ENCODE results near the gene GPR15LG. TPM values are rescaled to one million over a fixed set of nuclear protein-coding genes. Genes with fewer than 3 reads are reported as not detected.

The GPR15LG gene
- total RNA-seq, 2 donors from 2014 or later = 515 to 560 TPM

- Histone ChIP-seq H3K4me1 (no peaks in the 10 kb centered on the region), H3K27ac (no peak overlapping the region), H3K9me3 (no peaks in the 10 kb centered on the region), H3K4me3 (no peak overlapping the region), H3K27me3 (no peaks in the 10 kb centered on the region), H3K9ac (ENCODE audit: low read depth in 2 of 2, low read length in 2 of 2) (no peak overlapping the region), H3K36me3 (no peaks in the 10 kb centered on the region)
- DNase-seq = no peak
- no peak for TF ChIP-seq CTCF (IDR thresholded peaks at IDR 0.05)
- intact Hi-C loops (cut with DNase I) = no loop called here
These were observed 17.0 kb downstream of the GPR15LG start for GRCh38 chr10:84190621-84191020.

GRCh38 chr10:84191106-84191505 is 17.5 kb downstream of the GPR15LG start:
- intact Hi-C loops (cut with DNase I) = no loop called here
- Histone ChIP-seq H3K9ac (ENCODE audit: low read depth in 2 of 2, low read length in 2 of 2) (no peak overlapping the region), H3K27me3 (no peaks in the 10 kb centered on the region), H3K4me1 (no peaks in the 10 kb centered on the region), H3K4me3 (no peak overlapping the region), H3K27ac (no peak overlapping the region), H3K36me3 (no peaks in the 10 kb centered on the region), H3K9me3 (no peaks in the 10 kb centered on the region)
- no peak for TF ChIP-seq CTCF (IDR thresholded peaks at IDR 0.05)
- no peak for DNase-seq

- no peak for TF ChIP-seq CTCF (IDR thresholded peaks at IDR 0.05)
- no peaks in the 10 kb centered on the region for H3K27me3 ChIP-seq
These were observed 19.7 kb downstream of the GPR15LG start for GRCh38 chr10:84193327-84193726.

GRCh38 chr10:84193846-84194423 is 20.3 kb downstream of the GPR15LG start:
- no peak overlapping the region for H3K27ac ChIP-seq
- intact Hi-C loops (cut with DNase I) = no loop called here
- no peak for DNase-seq
- no peaks in the 10 kb centered on the region for H3K9me3 ChIP-seq
- H3K36me3 ChIP-seq = no peaks in the 10 kb centered on the region
- peak overlapping the region; percentile 51 for H3K4me3 ChIP-seq
- H3K4me1 ChIP-seq = peaks cover 17% of the 10 kb centered on the region
- peak overlapping the region in 1 of 2 donors; percentile 44 for H3K9ac ChIP-seq (ENCODE audit: low read depth in 2 of 2, low read length in 2 of 2)
- TF ChIP-seq CTCF (IDR thresholded peaks at IDR 0.05) = no peak
- H3K27me3 ChIP-seq = no peaks in the 10 kb centered on the region

More at GRCh38 chr10:84193327-84193726, 19.7 kb downstream of the GPR15LG start:
- Histone ChIP-seq H3K4me1 (peaks cover 17% of the 10 kb centered on the region), H3K27ac (no peak overlapping the region), H3K36me3 (no peaks in the 10 kb centered on the region), H3K9me3 (no peaks in the 10 kb centered on the region), H3K9ac (ENCODE audit: low read depth in 2 of 2, low read length in 2 of 2) (peak overlapping the region in 1 of 2 donors; percentile 44), H3K4me3 (no peak overlapping the region)
- DNase-seq = no peak
- intact Hi-C loops (cut with DNase I) = no loop called here

- intact Hi-C loops (cut with DNase I) = no loop called here
- H3K4me1 ChIP-seq = peaks cover 17% of the 10 kb centered on the region
- no peaks in the 10 kb centered on the region for H3K9me3 ChIP-seq
- no peaks in the 10 kb centered on the region for H3K27me3 ChIP-seq
- TF ChIP-seq CTCF (IDR thresholded peaks at IDR 0.05) = no peak
- DNase-seq = peak; percentile 79
- peak within 1 kb of the TSS; percentile 69 to 76 for H3K9ac ChIP-seq (ENCODE audit: low read depth in 2 of 2, low read length in 2 of 2)
- H3K27ac ChIP-seq = peak within 1 kb of the TSS; percentile 77
- H3K4me3 ChIP-seq = peak within 1 kb of the TSS; percentile 51
- no peaks in the 10 kb centered on the region for H3K36me3 ChIP-seq
These were observed 20.9 kb downstream of the GPR15LG start, which contains the start of gene CDHR1 for GRCh38 chr10:84194424-84195043. Gene CDHR1 (plus strand): TSS chr10:84194537. CDS start chr10:84194761, 224 bp downstream.
